Fibroblast of peridontal ligament (primary cell): ENCODE results near the gene UBE2L6.
A peak's percentile ranks its signal among the peaks of the same experiment; 100 is the strongest.

ENCODE experiments used
- DNase-seq: peaks from one replicate; pipeline ENCODE4 v3.0.0-alpha.2; 2010; ENCODE audit errors: extremely low read depth

Gene UBE2L6

DNA sequence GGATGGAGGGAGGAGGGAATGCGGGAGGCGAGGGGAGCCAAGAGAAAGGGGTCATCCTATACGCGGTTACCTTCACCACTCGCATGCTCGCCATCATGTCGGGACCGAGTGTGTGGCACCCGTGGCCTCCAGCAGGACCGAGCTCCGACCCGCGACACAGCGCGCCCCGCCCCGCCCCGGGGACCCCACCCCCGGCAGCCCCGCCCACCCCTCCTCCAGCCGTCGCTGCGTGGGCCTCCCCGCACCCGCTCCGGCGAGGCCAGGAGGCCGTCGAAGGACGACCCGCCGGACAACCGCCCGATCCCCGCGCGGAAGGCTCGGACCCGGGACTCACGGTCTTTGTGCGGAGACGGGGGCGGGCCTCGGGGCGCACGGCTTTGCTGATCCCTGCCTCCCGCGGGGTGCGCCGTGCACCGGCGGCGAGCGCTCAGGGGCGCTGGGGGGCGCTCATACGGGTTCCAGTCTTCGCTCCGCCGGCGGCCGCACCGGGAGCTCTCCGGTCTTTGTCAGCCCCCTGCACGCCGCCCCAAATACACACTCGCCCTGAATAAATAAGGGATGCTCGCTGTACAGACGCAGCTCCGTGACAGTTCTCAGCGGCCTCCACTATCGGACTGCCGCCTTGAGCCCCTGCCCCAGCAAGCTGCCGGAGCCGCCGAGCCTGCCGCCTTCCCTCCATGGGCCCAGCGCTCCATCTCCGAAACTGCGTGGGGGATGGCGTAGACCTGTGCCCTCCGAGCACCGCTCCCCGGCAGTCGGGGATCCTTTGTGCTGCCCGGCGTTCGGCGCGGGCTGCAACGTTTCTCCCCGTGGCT, at the start of gene UBE2L6:
Gene UBE2L6 (minus strand): TSS at position 158 of the 815 bp plus-strand sequence. CDS start 61 bp downstream, at position 97.
- DNase-seq: no peak

- DNase-seq: no peak
These were observed 49.1 kb upstream of the UBE2L6 start for GRCh38 chr11:57616595-57616994.

DNA sequence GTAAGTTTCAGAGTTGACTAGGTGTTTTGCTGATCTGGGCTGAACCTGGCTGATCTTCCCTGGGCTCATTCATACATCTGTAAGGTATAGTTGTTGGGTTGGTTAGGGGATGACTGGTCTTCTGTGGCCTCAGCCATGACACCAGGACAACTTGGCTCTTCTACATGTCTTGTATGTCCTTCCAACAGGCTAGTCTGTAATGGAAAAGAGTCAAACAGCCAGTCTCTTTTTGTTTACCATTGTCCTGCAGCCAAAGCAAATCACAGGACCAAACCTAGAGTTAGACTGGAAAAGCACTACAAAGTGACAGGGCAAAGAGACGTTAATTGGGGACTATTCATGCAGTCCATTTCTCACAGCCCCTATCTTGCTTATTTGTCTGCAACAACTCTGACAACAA, 47.8 kb upstream of the UBE2L6 start:
- no peak for DNase-seq

DNA sequence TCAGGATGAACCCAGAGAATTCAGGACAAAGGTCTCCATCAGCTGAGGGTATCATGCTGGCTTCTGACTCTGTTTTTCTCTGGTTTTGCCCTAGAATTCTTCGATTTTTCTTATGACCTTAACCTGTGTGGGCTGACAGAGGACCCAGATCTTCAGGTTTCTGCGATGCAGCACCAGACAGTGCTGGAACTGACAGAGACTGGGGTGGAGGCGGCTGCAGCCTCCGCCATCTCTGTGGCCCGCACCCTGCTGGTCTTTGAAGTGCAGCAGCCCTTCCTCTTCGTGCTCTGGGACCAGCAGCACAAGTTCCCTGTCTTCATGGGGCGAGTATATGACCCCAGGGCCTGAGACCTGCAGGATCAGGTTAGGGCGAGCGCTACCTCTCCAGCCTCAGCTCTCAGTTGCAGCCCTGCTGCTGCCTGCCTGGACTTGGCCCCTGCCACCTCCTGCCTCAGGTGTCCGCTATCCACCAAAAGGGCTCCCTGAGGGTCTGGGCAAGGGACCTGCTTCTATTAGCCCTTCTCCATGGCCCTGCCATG, 46.8 kb upstream of the UBE2L6 start:
- no peak for DNase-seq

DNA sequence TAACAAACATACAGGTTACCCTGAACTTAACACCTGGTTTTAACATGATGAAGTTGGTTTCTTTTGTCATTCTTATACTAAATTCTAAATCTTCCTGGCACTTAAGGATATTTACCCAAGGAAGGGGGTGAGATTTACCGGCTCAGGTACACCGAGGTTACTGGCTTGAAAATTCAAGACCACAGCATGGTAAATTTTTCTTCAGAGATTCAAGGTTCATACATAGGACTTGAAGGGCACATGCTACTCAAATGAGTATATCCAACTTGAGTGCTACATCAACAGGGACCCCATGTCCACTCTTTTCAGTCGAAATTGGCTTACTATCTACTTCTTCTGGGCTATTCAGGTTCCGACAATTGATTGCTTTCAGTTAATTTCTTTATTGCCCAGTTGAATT, 42.7 kb upstream of the UBE2L6 start:
- no peak for DNase-seq

DNA sequence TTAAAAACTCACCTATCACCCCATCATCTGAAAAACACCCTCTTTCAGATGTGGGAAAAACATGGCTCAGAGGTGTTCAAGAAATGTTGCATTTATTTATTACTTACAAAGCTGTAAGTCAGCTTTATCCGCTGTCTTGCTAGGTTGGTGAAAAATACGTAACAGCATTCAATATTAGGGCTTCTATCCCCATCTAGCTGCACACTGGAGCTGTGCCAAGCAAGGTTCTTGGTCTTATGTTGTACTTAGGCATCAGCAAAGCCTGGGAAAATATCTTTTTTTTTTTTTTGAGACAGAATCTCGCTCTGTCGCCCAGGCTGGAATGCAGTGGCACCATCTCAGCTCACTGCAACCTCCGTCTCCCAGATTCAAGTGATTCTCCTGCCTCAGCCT, 37.6 kb upstream of the UBE2L6 start:
- DNase-seq: no peak

DNA sequence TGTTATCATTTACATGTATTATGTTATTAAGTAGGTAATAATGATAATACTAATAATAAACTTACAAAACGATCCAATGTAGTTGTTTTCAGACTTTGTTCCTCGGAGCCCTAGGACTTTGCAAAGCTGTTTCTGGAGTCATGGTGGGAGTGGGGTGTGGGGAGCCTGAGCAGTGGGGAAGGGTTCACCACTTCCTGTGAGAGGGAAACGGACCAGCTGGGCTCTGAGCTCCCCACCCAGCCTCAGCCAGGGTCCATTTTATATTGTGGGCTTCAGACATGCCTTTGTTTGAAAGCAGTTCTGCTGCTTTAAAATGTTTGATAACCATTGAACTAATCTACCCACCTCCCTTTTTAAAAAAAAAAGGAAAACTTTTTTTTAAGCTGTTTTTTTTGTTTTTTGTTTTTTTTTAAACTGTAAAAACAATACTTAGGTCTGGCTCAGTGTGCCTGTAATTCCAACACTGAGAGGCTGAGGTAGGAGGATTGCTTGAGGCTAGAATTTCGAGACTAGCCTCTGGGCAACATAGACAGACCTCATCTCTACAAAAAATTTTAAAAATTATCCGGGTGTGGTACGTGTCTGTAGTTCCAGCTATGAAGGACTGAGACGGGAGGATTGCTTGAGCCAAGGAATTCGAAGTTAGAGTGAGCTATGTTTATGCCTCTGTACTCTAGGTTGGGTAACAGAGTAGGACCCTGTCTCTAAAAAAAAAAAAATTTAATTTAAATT, 37.0 kb upstream of the UBE2L6 start:
- DNase-seq: no peak

DNA sequence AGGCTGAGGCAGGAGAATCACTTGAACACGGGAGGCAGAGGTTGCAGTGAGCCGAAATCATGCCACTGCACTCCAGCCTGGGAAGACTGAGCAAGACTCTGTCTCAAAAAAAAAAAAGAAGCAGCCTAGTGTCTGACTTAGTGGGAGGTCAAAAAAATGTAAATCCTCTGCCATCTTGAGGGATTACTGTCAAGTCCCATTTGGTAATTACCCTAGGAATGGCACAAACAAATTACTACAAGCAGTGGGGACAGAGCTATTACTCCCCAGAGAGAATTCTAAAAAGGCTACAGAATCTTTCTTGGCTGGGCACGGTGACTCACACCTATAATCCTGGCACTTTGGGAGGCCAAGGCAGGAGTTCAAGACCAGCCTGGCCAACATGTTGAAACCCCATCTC, 33.8 kb upstream of the UBE2L6 start:
- no peak for DNase-seq

DNA sequence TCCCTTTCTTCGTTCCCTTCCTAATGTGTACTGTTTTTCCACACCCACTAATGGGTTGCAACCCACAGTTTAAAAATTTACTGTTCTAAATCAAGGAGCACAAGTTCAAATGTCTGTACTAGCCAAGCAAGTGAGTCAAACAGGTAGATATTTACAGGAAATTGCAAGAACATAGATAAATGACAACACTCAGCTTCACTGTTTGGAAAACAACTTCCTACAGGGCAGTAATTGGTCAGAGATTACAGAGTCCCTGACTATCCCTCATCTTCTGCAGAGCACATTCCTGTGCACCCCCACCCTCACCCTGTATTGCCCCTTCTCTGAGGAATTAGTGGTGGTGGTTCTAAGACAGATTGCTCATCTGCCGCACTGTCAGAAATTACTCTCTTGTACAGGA, 31.9 kb upstream of the UBE2L6 start:
- DNase-seq: no peak

DNA sequence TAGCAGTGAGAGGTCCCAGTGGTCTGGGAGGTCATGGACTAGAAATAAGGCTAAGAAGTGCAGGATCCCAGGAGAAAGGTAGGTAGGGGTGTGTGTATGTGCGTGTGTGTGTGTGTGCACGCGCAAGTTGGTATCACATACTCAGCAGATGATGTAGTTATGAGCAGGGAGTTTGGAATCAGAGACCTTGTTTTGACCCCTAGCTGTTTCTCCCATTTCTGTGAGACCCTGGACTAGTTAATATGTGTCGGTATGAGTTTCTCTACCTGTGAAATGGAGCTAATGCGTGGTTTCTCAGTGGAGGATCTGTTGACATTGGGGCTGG, 31.3 kb upstream of the UBE2L6 start:
- DNase-seq: peak; percentile 40

- peak; percentile 52 for DNase-seq
These were observed 30.7 kb upstream of the UBE2L6 start for GRCh38 chr11:57597916-57598830.

DNA sequence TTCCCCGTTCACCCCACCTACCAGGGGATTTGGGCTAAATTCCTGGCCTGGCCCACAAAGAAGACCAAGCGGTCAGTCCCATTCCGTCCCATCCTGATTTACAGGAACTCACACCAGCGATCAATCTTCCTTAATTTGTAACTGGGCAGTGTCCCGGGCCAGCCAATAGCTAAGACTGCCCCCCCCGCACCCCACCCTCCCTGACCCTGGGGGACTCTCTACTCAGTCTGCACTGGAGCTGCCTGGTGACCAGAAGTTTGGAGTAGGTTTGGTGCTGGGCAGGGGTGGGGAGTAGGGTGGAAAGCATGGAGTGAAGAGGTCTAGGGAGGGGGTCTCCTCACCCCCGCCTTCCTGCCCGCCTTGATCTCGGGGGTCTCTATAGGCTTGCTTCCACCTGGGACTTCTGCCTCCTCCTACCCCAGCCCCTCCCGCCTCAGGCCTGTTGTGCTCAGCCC, 30.0 kb upstream of the UBE2L6 start, which contains the start of gene SERPING1:
Gene SERPING1 (plus strand): TSS at position 225 of the 455 bp plus-strand sequence. CDS start 586 bp downstream, outside the sequence.
- DNase-seq: peak; percentile 19

- no peak for DNase-seq
These were observed 28.9 kb upstream of the UBE2L6 start for GRCh38 chr11:57596266-57596885.

DNA sequence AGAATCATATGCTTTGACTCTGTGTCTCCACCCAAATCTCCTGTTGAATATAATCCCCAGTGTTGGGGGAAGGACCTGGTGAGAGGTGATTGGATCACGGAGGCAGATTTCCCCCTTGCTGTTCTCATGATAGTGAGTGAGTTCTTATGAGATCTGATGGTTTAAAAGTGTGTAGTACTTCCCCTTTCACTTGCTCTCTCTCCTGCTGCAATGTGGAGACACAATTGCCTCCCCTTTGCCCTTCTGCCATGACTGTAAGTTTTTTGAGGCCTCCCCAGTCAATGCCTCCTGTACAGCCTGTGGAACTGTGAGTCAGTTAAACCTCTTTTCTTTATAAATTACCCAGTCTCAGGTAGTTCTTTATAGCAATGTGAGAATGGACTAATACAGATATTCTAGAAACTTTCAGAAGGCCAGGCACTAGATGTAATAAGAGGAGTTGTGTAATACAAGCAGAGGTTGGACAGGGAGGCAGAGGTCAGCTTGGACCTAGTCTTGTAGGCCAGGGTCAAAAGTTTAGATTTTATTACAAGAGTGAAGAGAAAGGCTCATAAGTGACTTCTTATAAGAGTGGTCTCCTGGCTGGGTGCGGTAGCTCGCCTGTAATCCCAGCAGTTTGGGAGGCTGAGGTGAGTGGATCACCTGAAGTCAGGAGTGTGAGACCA, 20.7 kb upstream of the UBE2L6 start:
- no peak for DNase-seq

DNA sequence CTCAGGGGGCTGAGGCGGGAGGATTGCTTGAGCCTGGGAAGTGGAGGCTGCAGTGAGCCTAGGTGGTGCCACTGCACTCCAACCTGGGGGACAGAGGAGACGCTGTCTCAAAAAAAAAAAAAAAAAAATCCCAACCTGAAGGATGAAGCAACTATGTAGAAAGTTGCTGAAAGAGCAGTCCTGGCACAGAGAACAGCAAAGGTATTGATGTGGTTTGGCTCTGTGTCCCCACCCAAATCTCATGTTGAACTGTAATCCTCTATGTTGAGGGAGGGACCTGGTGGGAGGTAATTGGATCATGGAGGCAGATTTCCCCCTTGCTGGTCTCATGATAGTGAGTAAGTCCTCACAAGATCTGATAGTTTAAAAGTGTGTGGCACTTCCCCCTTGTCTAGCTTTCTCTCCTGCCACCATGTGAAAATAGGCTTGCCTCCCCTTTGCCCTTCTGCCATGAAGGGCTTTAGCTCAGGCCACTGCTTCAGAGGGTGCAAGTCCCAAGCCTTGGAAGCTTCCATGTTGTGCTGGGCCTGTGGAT, 19.3 kb upstream of the UBE2L6 start:
- no peak for DNase-seq

- no peak for DNase-seq
These were observed 17.8 kb upstream of the UBE2L6 start for GRCh38 chr11:57585301-57585700.

DNA sequence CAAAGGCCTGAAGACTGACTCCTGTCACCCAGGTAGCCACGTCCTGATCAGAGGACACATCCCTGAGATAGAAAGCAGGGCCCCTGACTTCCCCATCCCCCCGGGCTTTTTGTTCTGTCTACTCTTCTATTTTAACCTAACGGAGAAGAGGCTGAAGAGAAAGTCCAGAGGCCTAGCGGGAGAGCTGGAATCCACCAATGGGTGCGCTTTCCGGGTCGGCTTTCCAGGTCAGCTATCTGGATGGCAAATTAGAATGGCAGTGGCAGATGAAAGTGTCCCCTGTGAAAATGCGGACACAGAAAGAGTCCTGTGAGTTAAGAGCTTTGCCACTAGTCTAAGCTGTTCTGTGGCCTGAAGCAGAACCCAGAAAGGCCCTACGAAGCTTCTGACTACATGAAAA, 16.9 kb upstream of the UBE2L6 start:
- no peak for DNase-seq

GRCh38 chr11:57574061-57574460, 6.6 kb upstream of the UBE2L6 start:
- no peak for DNase-seq

- DNase-seq: no peak
These were observed 4.1 kb upstream of the UBE2L6 start for GRCh38 chr11:57571606-57572005.

DNA sequence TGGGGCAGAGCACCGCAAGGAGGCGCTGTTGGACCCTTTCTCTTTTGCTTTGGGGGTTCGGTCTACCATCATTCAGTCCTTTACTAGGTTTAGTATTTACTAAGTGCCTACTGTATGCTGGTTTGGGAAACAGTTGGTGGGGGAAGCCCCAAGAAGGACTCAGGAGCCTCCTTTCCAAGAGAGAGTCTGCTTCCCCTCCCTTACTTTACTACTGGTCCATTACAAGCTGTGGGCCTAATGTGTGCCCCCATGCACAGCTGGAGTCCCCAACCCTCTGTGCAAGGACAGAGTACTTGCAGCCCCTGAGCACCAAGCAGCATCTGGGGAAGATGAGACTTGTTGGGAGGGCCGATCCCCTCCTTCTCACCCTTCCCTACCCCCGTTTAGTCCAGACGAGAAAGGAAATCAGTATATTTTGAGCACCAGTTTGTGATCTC, 876 bp upstream of the UBE2L6 start:
- DNase-seq: peak; percentile 77
